Mucosa of descending colon (tissue), 3 donors: ENCODE measurements around the gene BBOX1. TPM values are rescaled to one million over a fixed set of nuclear protein-coding genes. Genes with fewer than 3 reads are reported as not detected.
"Not testable (repeated sequence)": the region's sequence is repeated elsewhere in the genome, so short reads cannot be mapped to it uniquely, and the experiment has no call there.

Experiments used
- ATAC-seq: fragments of 200-7000 bp; cut with Tn5 transposase; one replicate; pipeline ENCODE4 v1.9.1; 2020; ENCODE audit warnings: mild to moderate bottlenecking, moderate library complexity
- DNase-seq, 3 donors: peaks; one replicate each; pipeline ENCODE4 v3.0.0-alpha.2; 2020
- H3K36me3 ChIP-seq: fragments of 200-600 bp; one replicate; pipeline ENCODE4 v1.8.0; 2021; ENCODE audit warnings: low read depth, mild to moderate bottlenecking
- H3K4me1 ChIP-seq: fragments of 200-600 bp; one replicate; pipeline ENCODE4 v1.8.0; 2021; ENCODE audit warnings: low read depth, mild to moderate bottlenecking
- H3K4me3 ChIP-seq: fragments of 200-600 bp; one replicate; pipeline ENCODE4 v1.8.0; 2021; ENCODE audit warnings: mild to moderate bottlenecking
- H3K9me3 ChIP-seq: fragments of 200-600 bp; one replicate; pipeline ENCODE4 v1.8.0; 2021; ENCODE audit warnings: mild to moderate bottlenecking
- CTCF ChIP-seq: fragments of 200-600 bp; IDR thresholded peaks from one replicate; pipeline ENCODE4 v1.8.0; 2022; ENCODE audit warnings: antibody characterized with exemption, mild to moderate bottlenecking
- intact Hi-C, 2 donors: fragments of 100-400 bp; cut with DNase I in 1 of 2; cut with micrococcal nuclease in 1 of 2; formaldehyde crosslinking; loops; one replicate each; pipeline versions ENCODE4 v1.11.0 to v1.11.1; 2022; cut with DNase I, micrococcal nuclease
- total RNA-seq, 3 donors: library from RNA; stranded (reverse); fragmentation: NEBNext Ultra II Directional in 2 of 3; extraction: Animal tissue kit (Norgen Biotek cat#: 25700) in 2 of 3; gene quantifications; one replicate each; pipeline versions ENCODE4 v1.2.1 to v1.2.4, GENCODE V29; 2021 to 2023
- donor health status: DM: no; HTN: no; CAD: no; lungs with moderate emphysema.
- donor health status: DM: no; HTN: no; CAD: no.
- donor health status: DM: no; HTN: yes; CAD: no.

The BBOX1 gene
- total RNA-seq, 3 donors from 2014 or later: not detected

DNA sequence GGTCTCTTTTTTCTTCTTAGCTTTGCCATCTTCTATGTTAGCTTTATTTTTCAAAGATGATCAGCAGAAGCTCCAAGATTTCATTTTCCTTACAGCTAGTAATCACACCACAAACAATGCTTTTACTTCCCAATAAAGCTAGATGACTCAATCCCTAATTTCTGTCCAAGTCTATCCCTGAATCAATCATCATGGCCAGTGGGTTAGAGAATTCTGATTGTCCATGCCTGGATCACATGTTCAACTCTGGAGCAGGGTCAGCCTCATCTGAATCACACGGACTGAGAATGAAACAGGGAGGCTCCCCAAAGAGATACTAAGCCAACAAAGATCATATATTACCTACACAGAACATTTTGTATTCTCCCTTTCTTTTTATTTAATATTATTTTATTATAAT lies 79.6 kb downstream of the BBOX1 start:
- no peaks in the 10 kb centered on the region for H3K4me1 ChIP-seq
- intact Hi-C loops: no loop called here
- DNase-seq: no peak
- no peak overlapping the region for H3K4me3 ChIP-seq
- no peak for ATAC-seq
- H3K36me3 ChIP-seq: no peaks in the 10 kb centered on the region
- no peaks in the 10 kb centered on the region for H3K9me3 ChIP-seq
- TF ChIP-seq CTCF: no peak

GRCh38 chr11:27122001-27122400 lies 81.4 kb downstream of the BBOX1 start:
- TF ChIP-seq CTCF: no peak
- ATAC-seq (no peak), DNase-seq (no peak)
- no peaks in the 10 kb centered on the region for H3K4me1 ChIP-seq
- H3K4me3 ChIP-seq: no peak overlapping the region
- no peaks in the 10 kb centered on the region for H3K9me3 ChIP-seq
- intact Hi-C loops: no loop called here
- H3K36me3 ChIP-seq: no peaks in the 10 kb centered on the region

GRCh38 chr11:27124514-27125264 lies 84.1 kb downstream of the BBOX1 start:
- no peaks in the 10 kb centered on the region for H3K4me1 ChIP-seq
- DNase-seq (no peak), ATAC-seq (no peak)
- H3K4me3 ChIP-seq: no peak overlapping the region
- no peaks in the 10 kb centered on the region for H3K9me3 ChIP-seq
- no peak for TF ChIP-seq CTCF
- intact Hi-C loops: no loop called here
- no peaks in the 10 kb centered on the region for H3K36me3 ChIP-seq

- no peak for ATAC-seq
- DNase-seq: no peak
- Histone ChIP-seq H3K4me1 (no peaks in the 10 kb centered on the region), H3K36me3 (no peaks in the 10 kb centered on the region), H3K9me3 (no peaks in the 10 kb centered on the region), H3K4me3 (no peak overlapping the region)
- intact Hi-C loops: no loop called here
- TF ChIP-seq CTCF: no peak
These were observed 89.1 kb downstream of the BBOX1 start for GRCh38 chr11:27129686-27130085.

DNA sequence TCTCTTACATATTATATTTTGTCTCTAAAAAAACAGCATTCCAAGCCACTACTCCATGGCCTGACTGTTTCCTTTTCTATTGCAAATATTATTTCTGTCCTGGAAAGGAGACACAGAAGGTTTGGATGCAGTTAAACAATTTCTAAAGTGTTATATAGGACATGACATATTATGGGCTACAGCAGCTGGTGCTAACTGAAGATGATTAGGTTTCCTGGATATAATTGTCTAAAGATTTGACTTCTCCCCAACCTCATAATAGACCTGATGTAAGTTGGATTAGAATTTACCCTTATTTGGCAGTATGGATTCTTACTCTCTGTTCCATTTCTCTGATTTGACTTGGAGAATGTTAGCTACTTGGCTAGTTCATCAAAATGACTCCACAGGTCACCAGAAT lies 90.2 kb downstream of the BBOX1 start:
- no peak overlapping the region for H3K4me3 ChIP-seq
- TF ChIP-seq CTCF: no peak
- no peak for DNase-seq
- peaks cover under 1% of the 10 kb centered on the region for H3K9me3 ChIP-seq
- no peaks in the 10 kb centered on the region for H3K4me1 ChIP-seq
- H3K36me3 ChIP-seq: no peaks in the 10 kb centered on the region
- intact Hi-C loops: no loop called here
- ATAC-seq: no peak

GRCh38 chr11:27135924-27136329 lies 95.3 kb downstream of the BBOX1 start:
- H3K4me1 ChIP-seq, H3K36me3 ChIP-seq, DNase-seq, H3K4me3 ChIP-seq, ATAC-seq, H3K9me3 ChIP-seq, intact Hi-C loops: not testable (repeated sequence)
